Measurements from ENCODE around the gene COPS7A. TPM values are rescaled to one million over a fixed set of nuclear protein-coding genes. Genes with fewer than 3 reads are reported as not detected.

COPS7A gene
- total RNA-seq, 1 experiment from 2014 or later: 67.8 TPM

DNA sequence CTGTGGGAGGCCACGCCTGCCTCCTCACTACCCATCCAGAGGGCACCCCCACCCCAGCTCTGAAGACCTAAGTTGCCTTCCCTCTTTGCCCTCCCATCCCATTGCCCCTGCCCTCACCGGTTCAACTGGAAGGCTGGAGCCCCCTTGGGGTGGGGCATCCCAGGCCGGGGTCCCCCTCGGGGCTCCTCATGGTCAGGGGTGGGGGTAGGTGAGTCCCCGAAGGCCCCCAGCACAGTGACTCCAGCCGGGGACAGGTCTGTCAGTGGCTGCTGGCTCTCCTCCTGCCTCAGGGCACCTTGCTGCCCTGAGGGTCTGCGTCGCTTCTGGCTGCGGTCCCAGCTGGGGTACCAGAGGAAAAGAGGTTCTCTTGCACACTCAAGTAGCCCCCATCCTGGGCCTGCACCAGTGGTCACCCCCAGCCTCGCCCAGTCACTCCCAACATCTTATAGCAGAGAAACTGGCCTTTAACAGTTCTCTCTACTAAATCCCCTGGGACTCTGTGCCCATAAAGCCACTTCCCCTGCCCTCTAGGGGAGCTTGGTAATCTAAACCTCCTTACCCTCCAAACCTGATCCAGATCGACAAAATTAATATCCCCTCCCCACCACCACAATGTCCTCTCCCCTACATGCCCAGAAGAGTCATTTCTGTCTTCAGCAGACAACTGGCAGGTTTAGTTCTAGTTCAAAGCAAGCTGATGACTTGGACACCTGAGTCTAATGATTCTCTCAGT lies 28.4 kb upstream of the COPS7A start:
- CTCF ChIA-PET: no interaction called here
- Histone ChIP-seq H2AFZ (ENCODE audit: low read depth, low read length, poor library complexity, severe bottlenecking) (no peak overlapping the region), H3K4me2 (ENCODE audit: low read length) (no peak overlapping the region), H4K20me1 (ENCODE audit: insufficient read depth) (no peaks in the 10 kb centered on the region), H3K9me3 (ENCODE audit: control insufficient read depth in 1 of 2, insufficient read depth in 1 of 2, low read depth in 1 of 2, low read length in 2 of 2) (no peaks in the 10 kb centered on the region), H3K79me2 (ENCODE audit: insufficient read depth, low read length) (peaks cover 5% of the 10 kb centered on the region; the same call in 1 of the 2 replicates), H3K9me2 (ENCODE audit: insufficient read depth) (no peaks in the 10 kb centered on the region), H3K4me1 (ENCODE audit: control insufficient read depth in 1 of 2, insufficient read depth in 2 of 2, low read length in 2 of 2) (peaks cover 0 to 9% of the 10 kb centered on the region in 2 experiments; a peak in 3 of 4 replicates), H3K9ac (ENCODE audit: low read length) (no peak overlapping the region), H3K36me3 (ENCODE audit: control insufficient read depth in 1 of 2, insufficient read depth in 2 of 2, low read length in 2 of 2) (no peaks in the 10 kb centered on the region), H3K27ac (ENCODE audit: low read depth, low read length) (no peak overlapping the region), H3K4me3 (replicated peaks in 1 of 2; ENCODE audit: low read depth in 1 of 2, low read length in 2 of 2) (no peak overlapping the region), H3K27me3 (ENCODE audit: insufficient read depth, low read length) (no peaks in the 10 kb centered on the region)
- DNase-seq (ENCODE audit: low read depth, low spot score): no peak
- no TSS peak for BruUV-seq (replicated peaks)
- POLR2A ChIA-PET: no interaction called here
- TF ChIP-seq JUND (IDR thresholded peaks at IDR 0.05) (no peak), ZFX (IDR thresholded peaks at IDR 0.05) (no peak), POLR2AphosphoS5 (IDR thresholded peaks at IDR 0.05; ENCODE audit: low read depth, low read length) (no peak; the same call in 1 of the 2 replicates), RAD21 (IDR thresholded peaks at IDR 0.05; ENCODE audit: low read depth) (no peak), CBX3 (IDR thresholded peaks at IDR 0.05; ENCODE audit: low read depth) (no peak), TCF7L2 (IDR thresholded peaks at IDR 0.05; ENCODE audit: borderline replicate concordance, extremely low read depth, insufficient read depth, insufficient read length) (no peak)
- TF ChIP-seq, protein P1, sequence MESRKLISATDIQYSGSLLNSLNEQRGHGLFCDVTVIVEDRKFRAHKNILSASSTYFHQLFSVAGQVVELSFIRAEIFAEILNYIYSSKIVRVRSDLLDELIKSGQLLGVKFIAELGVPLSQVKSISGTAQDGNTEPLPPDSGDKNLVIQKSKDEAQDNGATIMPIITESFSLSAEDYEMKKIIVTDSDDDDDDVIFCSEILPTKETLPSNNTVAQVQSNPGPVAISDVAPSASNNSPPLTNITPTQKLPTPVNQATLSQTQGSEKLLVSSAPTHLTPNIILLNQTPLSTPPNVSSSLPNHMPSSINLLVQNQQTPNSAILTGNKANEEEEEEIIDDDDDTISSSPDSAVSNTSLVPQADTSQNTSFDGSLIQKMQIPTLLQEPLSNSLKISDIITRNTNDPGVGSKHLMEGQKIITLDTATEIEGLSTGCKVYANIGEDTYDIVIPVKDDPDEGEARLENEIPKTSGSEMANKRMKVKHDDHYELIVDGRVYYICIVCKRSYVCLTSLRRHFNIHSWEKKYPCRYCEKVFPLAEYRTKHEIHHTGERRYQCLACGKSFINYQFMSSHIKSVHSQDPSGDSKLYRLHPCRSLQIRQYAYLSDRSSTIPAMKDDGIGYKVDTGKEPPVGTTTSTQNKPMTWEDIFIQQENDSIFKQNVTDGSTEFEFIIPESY (IDR thresholded peaks at IDR 0.05; ENCODE audit: extremely low read depth, insufficient replicate concordance, low read length): no peak
- intact Hi-C loops (cut with micrococcal nuclease): loop anchor here (2.0 kb wide), 1 partner anchor 125 kb away; no protein-coding TSS in a partner anchor
- no peak for ATAC-seq
- RAD21 ChIA-PET (ENCODE audit: low non-redundant PET in 1 of 2, low total read pairs in 2 of 2, uncharacterized antibody in 2 of 2, unreplicated experiment in 2 of 2): no interaction called here

Measured in HCT116 (cell line).